ENCODE data around the gene ZNF627. TPM values are rescaled to one million over a fixed set of nuclear protein-coding genes. Genes with fewer than 3 reads are reported as not detected.

Gene ZNF627
- total RNA-seq, 1 experiment from 2014 or later = 11.4 TPM

DNA sequence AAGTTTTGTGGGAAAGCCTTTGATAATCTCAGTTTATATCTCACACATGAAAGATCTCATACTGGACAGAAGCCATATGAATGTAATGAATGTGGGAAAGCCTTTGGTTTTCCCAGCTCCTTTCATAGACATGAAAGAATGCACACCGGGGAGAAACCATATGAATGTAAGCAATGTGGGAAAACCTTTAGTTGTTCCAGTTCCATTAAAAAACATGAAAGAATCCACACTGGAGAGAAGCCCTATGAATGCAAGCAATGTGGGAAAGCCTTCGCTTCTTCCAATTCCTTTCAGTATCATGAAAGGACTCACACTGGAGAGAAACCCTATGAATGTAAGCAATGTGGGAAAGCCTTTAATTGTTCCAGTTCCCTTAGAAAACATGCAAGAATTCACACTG is 54.8 kb downstream of the ZNF627 start:
- BruUV-seq (replicated peaks) = no TSS peak

GRCh38 chr19:11652492-11652891 is 55.2 kb downstream of the ZNF627 start:
- Histone ChIP-seq H3K79me2 (ENCODE audit: low read depth) (no peaks in the 10 kb centered on the region), H3K9me2 (ENCODE audit: insufficient read depth) (no peaks in the 10 kb centered on the region), H3K4me1 (replicated peaks; ENCODE audit: insufficient read depth) (peaks cover 7% of the 10 kb centered on the region), H3K27ac (no peak overlapping the region), H3K36me3 (ENCODE audit: low read depth) (peaks cover 13% of the 10 kb centered on the region), H3K9me3 (ENCODE audit: insufficient read depth, low read depth) (peaks cover 43% of the 10 kb centered on the region; the same call in 1 of the 2 replicates), H3K4me3 (no peak overlapping the region), H4K20me1 (ENCODE audit: insufficient read depth) (no peaks in the 10 kb centered on the region), H3K4me2 (no peak overlapping the region), H3K27me3 (ENCODE audit: insufficient read depth, low read depth) (no peaks in the 10 kb centered on the region), H3F3A (ENCODE audit: insufficient read depth, low read depth) (no peaks in the 10 kb centered on the region), H2AFZ (no peak overlapping the region)
- ChIA-PET POLR2A (ENCODE audit: unreplicated experiment) (no interaction called here), CTCF (no interaction called here)
- no peak for DNase-seq
- no peak for TF ChIP-seq EZH2 (IDR thresholded peaks at IDR 0.05; ENCODE audit: low read depth)
- TF ChIP-seq, protein P1, sequence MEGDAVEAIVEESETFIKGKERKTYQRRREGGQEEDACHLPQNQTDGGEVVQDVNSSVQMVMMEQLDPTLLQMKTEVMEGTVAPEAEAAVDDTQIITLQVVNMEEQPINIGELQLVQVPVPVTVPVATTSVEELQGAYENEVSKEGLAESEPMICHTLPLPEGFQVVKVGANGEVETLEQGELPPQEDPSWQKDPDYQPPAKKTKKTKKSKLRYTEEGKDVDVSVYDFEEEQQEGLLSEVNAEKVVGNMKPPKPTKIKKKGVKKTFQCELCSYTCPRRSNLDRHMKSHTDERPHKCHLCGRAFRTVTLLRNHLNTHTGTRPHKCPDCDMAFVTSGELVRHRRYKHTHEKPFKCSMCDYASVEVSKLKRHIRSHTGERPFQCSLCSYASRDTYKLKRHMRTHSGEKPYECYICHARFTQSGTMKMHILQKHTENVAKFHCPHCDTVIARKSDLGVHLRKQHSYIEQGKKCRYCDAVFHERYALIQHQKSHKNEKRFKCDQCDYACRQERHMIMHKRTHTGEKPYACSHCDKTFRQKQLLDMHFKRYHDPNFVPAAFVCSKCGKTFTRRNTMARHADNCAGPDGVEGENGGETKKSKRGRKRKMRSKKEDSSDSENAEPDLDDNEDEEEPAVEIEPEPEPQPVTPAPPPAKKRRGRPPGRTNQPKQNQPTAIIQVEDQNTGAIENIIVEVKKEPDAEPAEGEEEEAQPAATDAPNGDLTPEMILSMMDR (conservative IDR thresholded peaks at IDR 0.05) = no peak
- BruUV-seq (replicated peaks) = no TSS peak
- intact Hi-C loops (cut with micrococcal nuclease; ENCODE audit: unreplicated experiment) = no loop called here

More for the DNA sequence above, 54.8 kb downstream of the ZNF627 start:
- Histone ChIP-seq H3K27me3 (ENCODE audit: insufficient read depth, low read depth) (no peaks in the 10 kb centered on the region), H3K27ac (no peak overlapping the region), H3K9me3 (ENCODE audit: insufficient read depth, low read depth) (peaks cover 43% of the 10 kb centered on the region; the same call in 1 of the 2 replicates), H3K4me2 (no peak overlapping the region), H3K4me3 (no peak overlapping the region), H3K4me1 (replicated peaks; ENCODE audit: insufficient read depth) (peaks cover 2% of the 10 kb centered on the region), H2AFZ (no peak overlapping the region), H3K36me3 (ENCODE audit: low read depth) (peaks cover 13% of the 10 kb centered on the region), H4K20me1 (ENCODE audit: insufficient read depth) (no peaks in the 10 kb centered on the region), H3K79me2 (ENCODE audit: low read depth) (no peaks in the 10 kb centered on the region), H3F3A (ENCODE audit: insufficient read depth, low read depth) (no peaks in the 10 kb centered on the region), H3K9me2 (ENCODE audit: insufficient read depth) (no peaks in the 10 kb centered on the region)
- intact Hi-C loops (cut with micrococcal nuclease; ENCODE audit: unreplicated experiment) = no loop called here
- TF ChIP-seq EZH2 (IDR thresholded peaks at IDR 0.05; ENCODE audit: low read depth) = no peak
- TF ChIP-seq, protein P1 (conservative IDR thresholded peaks at IDR 0.05) = no peak
- no peak for DNase-seq
- ChIA-PET POLR2A (ENCODE audit: unreplicated experiment) (no interaction called here), CTCF (no interaction called here)

- Histone ChIP-seq H3K27me3 (ENCODE audit: insufficient read depth, low read depth) (no peaks in the 10 kb centered on the region), H2AFZ (no peak overlapping the region), H3K4me3 (no peak overlapping the region), H4K20me1 (ENCODE audit: insufficient read depth) (no peaks in the 10 kb centered on the region), H3K4me2 (no peak overlapping the region), H3F3A (ENCODE audit: insufficient read depth, low read depth) (no peaks in the 10 kb centered on the region), H3K9me3 (ENCODE audit: insufficient read depth, low read depth) (peaks cover 22% of the 10 kb centered on the region; the same call in 1 of the 2 replicates), H3K27ac (no peak overlapping the region), H3K79me2 (ENCODE audit: low read depth) (no peaks in the 10 kb centered on the region), H3K36me3 (ENCODE audit: low read depth) (peaks cover 12% of the 10 kb centered on the region), H3K4me1 (replicated peaks; ENCODE audit: insufficient read depth) (peaks cover 10% of the 10 kb centered on the region), H3K9me2 (ENCODE audit: insufficient read depth) (no peaks in the 10 kb centered on the region)
- ChIA-PET POLR2A (ENCODE audit: unreplicated experiment) (no interaction called here), CTCF (no interaction called here)
- DNase-seq = no peak
- no TSS peak for BruUV-seq (replicated peaks)
- TF ChIP-seq, protein P1 (conservative IDR thresholded peaks at IDR 0.05) = no peak
- TF ChIP-seq EZH2 (IDR thresholded peaks at IDR 0.05; ENCODE audit: low read depth) = no peak
- intact Hi-C loops (cut with micrococcal nuclease; ENCODE audit: unreplicated experiment) = no loop called here
Measured at GRCh38 chr19:11656535-11656934, 59.3 kb downstream of the ZNF627 start.
